ENCODE measurements around the gene AMDHD2.
"Not testable (repeated sequence)": the region's sequence is repeated elsewhere in the genome, so short reads cannot be mapped to it uniquely, and the experiment has no call there.

AMDHD2 gene

GRCh38 chr16:2535625-2536013, 15.4 kb downstream of the AMDHD2 start:
- peak in 1 of 2 donors; percentile 26 for DNase-seq

GRCh38 chr16:2537451-2538379, 17.5 kb downstream of the AMDHD2 start, which contains the start of gene PDPK1:
PDPK1 (plus strand) TSS chr16:2538021; CDS start chr16:2538113, 92 bp downstream.
- peak; percentile 95 to 97 for DNase-seq

GRCh38 chr16:2539192-2539844, 19.1 kb downstream of the AMDHD2 start:
- not testable (repeated sequence) for DNase-seq

GRCh38 chr16:2539845-2540458, 19.8 kb downstream of the AMDHD2 start:
- peak in 1 of 2 donors; percentile 54 for DNase-seq

- peak in 1 of 2 donors; percentile 30 for DNase-seq
Measured at GRCh38 chr16:2540912-2541311, 20.7 kb downstream of the AMDHD2 start.

- DNase-seq, result not testable (repeated sequence)
Measured at GRCh38 chr16:2541409-2541808, 21.2 kb downstream of the AMDHD2 start.

GRCh38 chr16:2543771-2544170, 23.6 kb downstream of the AMDHD2 start:
- not testable (repeated sequence) for DNase-seq

- not testable (repeated sequence) for DNase-seq
Measured at GRCh38 chr16:2550283-2550878, 30.2 kb downstream of the AMDHD2 start.

- DNase-seq, result not testable (repeated sequence)
Measured at GRCh38 chr16:2551420-2551889, 31.3 kb downstream of the AMDHD2 start.

- DNase-seq, result not testable (repeated sequence)
Measured at GRCh38 chr16:2554709-2555425, 34.7 kb downstream of the AMDHD2 start.

GRCh38 chr16:2557150-2557549, 37.0 kb downstream of the AMDHD2 start:
- not testable (repeated sequence) for DNase-seq

GRCh38 chr16:2560131-2560797, 40.1 kb downstream of the AMDHD2 start:
- DNase-seq, result peak in 1 of 2 donors; percentile 36

- DNase-seq, result peak; percentile 76
Measured at GRCh38 chr16:2560798-2561133, 40.6 kb downstream of the AMDHD2 start.

GRCh38 chr16:2567506-2567905, 47.3 kb downstream of the AMDHD2 start:
- DNase-seq, result not testable (repeated sequence)

GRCh38 chr16:2568573-2568972, 48.4 kb downstream of the AMDHD2 start:
- DNase-seq, result not testable (repeated sequence)

- not testable (repeated sequence) for DNase-seq
Measured at GRCh38 chr16:2572704-2573103, 52.5 kb downstream of the AMDHD2 start.

GRCh38 chr16:2575839-2576238, 55.7 kb downstream of the AMDHD2 start:
- not testable (repeated sequence) for DNase-seq

GRCh38 chr16:2577044-2577443, 56.9 kb downstream of the AMDHD2 start:
- not testable (repeated sequence) for DNase-seq

- DNase-seq, result not testable (repeated sequence)
Measured at GRCh38 chr16:2578905-2579304, 58.7 kb downstream of the AMDHD2 start.

- DNase-seq, result not testable (repeated sequence)
Measured at GRCh38 chr16:2580143-2580542, 60.0 kb downstream of the AMDHD2 start.

GRCh38 chr16:2580818-2581217, 60.6 kb downstream of the AMDHD2 start:
- not testable (repeated sequence) for DNase-seq
